ENCODE data around the gene YLPM1.

YLPM1 gene

DNA sequence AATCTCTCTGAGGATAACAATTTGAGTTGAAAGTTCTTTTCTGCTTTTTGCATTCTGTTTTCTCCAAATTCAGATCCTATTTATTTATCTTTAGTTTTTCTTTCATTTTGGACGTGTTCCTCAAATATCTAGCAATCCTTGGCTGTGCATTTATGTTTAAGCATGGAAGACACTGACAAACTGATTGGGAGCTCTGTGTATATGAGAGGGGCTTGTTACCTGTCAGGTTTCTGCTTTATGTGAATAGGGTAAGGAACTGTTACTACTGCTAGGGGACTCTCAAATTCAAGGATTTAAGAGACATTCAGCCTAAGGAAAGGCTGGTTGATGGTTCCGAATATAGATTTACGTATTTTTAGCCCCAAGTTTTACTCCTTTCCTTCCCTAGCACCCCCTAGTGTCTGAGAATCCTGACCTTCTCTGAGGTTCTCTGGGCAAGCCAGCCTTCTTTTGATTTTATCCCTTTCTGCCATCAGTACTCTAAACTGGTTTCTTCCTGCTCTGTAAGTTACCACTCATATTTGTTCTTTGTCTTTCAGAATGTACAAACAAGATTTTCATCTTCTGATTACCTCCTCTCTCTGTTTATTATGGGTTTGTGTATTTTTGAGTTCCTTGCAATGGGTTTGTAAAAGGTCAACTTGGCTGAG lies 30.5 kb downstream of the YLPM1 start:
- no peak for DNase-seq

DNA sequence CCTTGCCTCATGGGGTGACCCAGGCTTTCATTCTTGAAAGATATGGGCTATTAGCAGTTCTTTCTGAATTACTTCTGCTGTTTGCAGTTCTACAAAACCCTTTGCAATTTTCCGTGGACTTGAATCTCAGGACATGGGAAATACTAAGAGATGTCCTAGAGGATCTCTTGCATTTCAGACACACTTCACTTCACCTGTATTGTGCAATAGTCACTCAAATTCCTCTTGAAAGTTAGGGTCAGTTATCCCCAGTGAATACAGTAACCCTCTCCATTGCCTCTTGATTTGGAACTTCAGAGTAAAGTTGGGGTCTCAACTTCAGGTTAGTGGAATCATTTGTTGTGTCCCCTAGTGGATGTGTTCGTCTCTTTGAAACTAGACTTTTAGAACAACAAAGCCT lies 31.8 kb downstream of the YLPM1 start:
- no peak for DNase-seq

DNA sequence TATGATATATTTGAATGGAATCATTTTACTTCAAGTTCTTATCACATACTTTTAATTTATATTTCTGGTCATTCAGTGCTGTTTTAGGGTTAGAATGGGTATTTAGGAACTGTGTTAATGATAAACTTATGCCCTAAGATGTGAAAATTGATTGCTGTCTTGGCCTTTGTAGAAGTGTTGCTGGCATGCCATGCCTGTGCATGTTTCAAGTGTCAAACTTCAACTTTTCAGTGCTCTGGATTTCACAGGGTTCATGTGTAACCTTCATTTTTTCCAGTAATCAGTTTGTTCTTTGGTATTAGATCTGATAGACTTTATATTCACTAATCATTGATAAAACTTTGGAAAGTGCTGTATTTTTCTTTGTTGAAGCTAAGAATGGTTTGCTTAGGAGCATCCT lies 36.6 kb downstream of the YLPM1 start:
- no peak for DNase-seq

DNA sequence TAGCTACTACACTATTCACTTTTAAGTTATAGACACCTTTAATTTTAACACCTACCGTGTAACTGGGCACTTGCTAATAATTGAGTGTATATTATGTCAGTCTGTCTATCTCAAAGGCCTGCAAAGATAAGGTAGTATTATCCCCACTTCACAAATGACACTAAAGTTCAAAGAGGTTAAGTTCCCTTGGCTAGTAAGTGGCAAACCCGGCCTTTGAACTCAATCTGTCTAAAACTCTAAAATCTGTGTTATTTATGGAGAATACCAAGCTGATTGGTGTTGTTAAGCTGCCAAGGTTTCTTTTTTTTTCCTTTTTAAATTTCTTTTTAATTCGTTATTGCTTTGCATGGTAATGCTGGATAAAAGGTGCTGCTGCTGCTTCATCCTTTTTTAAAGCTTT lies 37.7 kb downstream of the YLPM1 start:
- no peak for DNase-seq

DNA sequence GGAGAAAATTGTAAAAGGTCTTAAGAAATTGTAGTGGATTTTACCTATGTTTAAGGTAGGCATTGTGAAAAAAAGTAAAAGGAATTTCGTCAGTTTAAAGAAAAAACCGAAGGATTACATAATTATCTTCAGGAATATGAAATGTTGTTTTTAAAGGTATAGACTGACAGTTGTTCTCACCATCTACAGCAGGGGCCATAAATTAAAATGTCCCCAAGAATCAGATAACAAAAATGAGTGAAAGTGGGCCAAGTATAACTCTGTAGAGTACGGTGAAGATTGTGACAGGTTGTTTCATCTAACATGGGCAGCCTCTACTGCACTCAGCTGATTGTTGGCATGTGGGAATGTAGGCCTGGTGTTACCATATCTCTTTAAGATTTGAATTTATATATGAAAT lies 38.3 kb downstream of the YLPM1 start:
- DNase-seq: no peak

DNA sequence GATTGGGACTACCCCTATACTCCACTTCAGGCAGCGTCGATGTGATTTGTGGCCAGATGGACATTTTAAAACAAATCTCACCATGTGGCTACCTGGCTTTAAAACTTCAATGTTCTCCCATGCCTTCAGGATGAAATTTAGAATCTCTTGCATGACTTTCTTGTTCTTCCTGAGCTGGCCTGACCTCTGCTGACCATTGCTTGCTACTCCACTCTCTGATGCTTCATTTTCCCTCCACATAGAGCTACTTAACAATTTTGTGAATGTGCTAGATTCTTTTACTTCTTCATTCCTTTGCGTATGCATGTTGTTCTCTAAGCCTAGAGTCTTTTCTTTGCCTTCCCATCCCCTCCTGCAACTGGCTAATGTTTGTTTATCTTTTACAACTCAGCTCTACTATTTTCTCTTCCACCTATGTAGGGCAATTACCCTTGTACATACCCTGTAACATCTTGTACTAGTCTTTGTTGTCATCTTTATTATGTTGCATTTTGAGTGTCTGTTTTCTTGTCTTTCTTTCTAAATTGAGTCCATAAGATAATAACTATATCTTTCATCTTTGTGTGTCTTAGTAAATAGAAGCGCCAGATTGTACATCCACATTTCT lies 41.2 kb downstream of the YLPM1 start:
- no peak for DNase-seq

DNA sequence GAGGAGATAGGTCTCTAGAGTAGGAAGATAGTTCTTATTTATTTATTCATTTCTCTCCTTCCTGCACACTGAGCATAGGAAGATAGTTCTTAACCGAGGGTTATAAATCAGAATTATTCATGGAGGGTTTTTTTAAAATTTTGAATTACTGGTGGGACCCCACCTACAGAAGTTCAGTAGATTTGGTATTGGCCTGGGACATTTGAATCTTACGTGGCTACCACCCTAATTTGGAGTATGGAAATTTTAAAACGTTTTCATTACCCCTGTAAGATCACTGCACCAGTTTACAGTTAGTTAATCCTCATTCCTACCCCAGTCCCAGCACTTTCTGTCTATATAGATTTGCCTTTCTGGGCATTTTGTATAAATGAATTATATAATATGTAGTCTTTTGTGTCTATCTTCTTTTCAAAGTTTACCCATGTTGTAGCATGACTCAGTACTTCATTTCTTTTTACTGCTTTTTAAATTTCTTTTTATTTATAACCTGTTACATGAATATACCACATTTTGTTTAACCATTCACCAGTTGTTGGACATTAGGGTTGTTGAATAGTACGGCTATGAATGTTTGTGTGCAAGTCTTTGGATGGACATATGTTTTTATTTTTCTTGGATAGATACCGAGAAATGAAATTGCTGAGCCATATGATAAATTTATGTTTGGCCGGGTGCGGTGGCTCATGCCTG lies 44.9 kb downstream of the YLPM1 start:
- DNase-seq: no peak

DNA sequence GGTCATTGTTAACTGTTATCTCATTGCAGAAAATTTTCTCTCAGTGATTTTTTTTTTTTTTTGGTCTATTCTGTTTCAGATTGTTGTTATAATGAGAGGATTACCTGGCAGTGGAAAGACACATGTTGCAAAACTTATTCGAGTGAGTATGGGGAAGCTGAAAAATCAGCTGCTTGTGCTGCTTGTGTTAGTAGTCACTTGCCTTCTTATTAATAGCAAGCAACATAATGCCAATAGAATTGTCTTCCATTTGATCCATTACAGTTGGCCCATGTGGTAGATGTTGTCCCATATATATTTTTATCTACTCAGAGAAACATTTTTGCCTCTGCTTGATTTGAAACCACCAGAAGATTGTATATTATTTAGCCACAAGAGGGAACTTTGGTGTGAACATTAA lies 53.0 kb downstream of the YLPM1 start:
- DNase-seq: no peak

GRCh38 chr14:74820288-74820687 lies 57.2 kb downstream of the YLPM1 start:
- no peak for DNase-seq

GRCh38 chr14:74821267-74821915 lies 58.3 kb downstream of the YLPM1 start:
- DNase-seq: no peak

- no peak for DNase-seq
These were observed 61.9 kb downstream of the YLPM1 start for GRCh38 chr14:74824997-74825396.

- no peak for DNase-seq
These were observed 63.5 kb downstream of the YLPM1 start for GRCh38 chr14:74826574-74826973.

DNA sequence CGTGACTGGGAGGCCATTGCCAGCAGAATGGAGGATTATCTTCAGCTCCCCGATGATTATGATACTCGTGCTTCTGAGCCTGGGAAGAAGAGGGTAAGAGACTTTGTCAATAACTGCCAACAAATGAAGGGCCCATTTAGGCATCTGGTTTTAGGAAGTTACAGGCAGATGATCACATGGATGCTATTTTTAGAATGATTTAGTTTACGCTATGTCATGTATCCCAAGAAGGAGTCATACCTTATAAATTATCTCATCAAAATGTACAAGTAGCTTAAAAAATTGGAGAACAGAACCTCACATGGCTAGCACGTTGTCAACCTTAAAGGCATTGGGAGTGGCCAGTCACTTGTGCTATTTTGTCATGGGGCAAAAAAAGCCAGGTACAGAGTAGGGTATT lies 66.1 kb downstream of the YLPM1 start:
- DNase-seq: no peak

- no peak for DNase-seq
These were observed 69.7 kb downstream of the YLPM1 start for GRCh38 chr14:74832849-74833248.

DNA sequence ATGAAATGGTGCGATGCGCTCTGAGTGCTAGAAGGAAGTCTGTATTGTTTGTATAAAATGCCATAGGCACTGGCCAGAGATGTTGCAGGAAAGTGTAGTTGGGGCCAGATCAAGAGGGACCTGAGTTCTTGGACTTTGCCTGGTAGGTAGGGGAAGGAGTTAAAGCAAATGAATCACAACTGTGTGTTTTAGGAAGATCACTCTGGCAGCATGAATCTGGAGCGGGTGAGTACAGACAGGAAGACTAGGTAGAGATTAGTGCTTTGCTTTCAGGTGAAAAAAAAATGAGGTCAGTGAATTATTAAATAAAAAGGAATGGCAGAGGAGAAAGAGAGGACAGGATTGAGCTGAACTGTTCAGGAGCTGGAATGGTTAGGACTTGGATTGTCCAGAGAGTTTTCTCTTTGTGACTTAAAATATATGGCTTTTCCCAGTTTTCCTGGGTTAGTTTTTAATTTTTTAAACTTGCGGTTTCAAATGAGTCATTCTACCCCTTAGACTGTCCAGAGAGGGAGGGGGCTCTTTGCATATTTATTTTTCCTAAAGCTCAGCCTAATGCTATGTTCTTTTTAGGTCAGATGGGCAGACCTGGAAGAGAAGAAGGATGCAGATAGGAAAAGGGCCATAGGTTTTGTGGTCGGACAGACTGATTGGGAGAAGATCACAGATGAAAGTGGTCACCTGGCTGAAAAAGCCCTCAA lies 71.7 kb downstream of the YLPM1 start:
- no peak for DNase-seq

- no peak for DNase-seq
These were observed 72.6 kb downstream of the YLPM1 start for GRCh38 chr14:74835645-74836250.

DNA sequence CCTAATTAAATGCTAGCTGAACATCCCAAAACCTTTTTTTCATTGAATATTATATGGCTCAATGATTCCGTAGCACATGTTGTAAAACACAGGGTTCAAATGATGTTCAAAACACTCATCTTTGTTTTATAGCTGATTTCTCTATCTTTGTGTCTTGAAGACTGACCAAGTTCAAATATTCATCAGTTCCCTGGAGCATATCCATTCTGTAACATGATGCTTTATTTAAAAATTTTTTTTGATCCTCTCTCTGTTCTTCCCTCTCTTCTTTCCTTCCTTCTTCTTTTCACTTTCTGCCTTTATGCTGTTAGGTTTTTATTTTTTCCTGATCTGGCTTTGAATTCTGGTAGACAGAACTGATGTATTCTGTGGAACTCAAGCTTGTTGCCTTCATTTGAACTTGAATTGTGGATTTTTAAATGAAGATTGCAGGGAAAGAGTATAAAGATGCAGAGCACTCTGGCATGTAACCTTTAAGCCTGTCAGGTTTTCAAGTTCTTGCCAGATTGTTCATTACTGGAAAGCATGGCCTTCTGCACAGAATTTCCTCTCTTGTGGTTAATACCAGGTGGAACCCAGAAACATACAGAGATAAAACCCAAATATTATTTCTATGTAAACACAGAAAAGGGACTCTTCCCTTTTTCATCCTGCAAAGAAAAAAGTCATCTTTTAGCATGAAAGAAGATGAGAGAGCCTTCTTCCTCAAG lies 73.3 kb downstream of the YLPM1 start:
- no peak for DNase-seq

- DNase-seq: no peak
These were observed 75.0 kb downstream of the YLPM1 start for GRCh38 chr14:74838166-74838565.

- no peak for DNase-seq
These were observed 77.5 kb downstream of the YLPM1 start for GRCh38 chr14:74840603-74841030.

GRCh38 chr14:74841230-74842207 lies 78.4 kb downstream of the YLPM1 start:
- no peak for DNase-seq

GRCh38 chr14:74843653-74844052 lies 80.5 kb downstream of the YLPM1 start:
- DNase-seq: no peak

Measured in NCI-H1092 (cell line).